Measurements from ENCODE around the gene HSPA12B.

- TF ChIP-seq, protein P1, sequence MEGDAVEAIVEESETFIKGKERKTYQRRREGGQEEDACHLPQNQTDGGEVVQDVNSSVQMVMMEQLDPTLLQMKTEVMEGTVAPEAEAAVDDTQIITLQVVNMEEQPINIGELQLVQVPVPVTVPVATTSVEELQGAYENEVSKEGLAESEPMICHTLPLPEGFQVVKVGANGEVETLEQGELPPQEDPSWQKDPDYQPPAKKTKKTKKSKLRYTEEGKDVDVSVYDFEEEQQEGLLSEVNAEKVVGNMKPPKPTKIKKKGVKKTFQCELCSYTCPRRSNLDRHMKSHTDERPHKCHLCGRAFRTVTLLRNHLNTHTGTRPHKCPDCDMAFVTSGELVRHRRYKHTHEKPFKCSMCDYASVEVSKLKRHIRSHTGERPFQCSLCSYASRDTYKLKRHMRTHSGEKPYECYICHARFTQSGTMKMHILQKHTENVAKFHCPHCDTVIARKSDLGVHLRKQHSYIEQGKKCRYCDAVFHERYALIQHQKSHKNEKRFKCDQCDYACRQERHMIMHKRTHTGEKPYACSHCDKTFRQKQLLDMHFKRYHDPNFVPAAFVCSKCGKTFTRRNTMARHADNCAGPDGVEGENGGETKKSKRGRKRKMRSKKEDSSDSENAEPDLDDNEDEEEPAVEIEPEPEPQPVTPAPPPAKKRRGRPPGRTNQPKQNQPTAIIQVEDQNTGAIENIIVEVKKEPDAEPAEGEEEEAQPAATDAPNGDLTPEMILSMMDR (IDR thresholded peaks at IDR 0.05; ENCODE audit: poor library complexity): no peak
- TF ChIP-seq EZH2 (IDR thresholded peaks at IDR 0.05; ENCODE audit: borderline replicate concordance) (no peak), EZH2phosphoT487 (IDR thresholded peaks at IDR 0.05; ENCODE audit: low read depth, severe bottlenecking, unreplicated experiment) (no peak)
Observed at GRCh38 chr20:3734111-3734843, 1.8 kb downstream of the HSPA12B start.

Measured in hepatocyte (in vitro differentiated cells).